ENCODE measurements around the gene PSMB3. TPM values are rescaled to one million over a fixed set of nuclear protein-coding genes. Genes with fewer than 3 reads are reported as not detected.
A peak's percentile ranks its signal among the peaks of the same experiment; 100 is the strongest.

PSMB3 gene
- total RNA-seq, 2 donors from 2014 or later, result 182 to 190 TPM

- H3K4me3 Mint-ChIP-seq, result no peak overlapping the region
- DNase-seq (no peak), ATAC-seq (replicated peaks in 1 of 2) (peak; percentile 22 to 49)
- no peaks in the 10 kb centered on the region for H3K9me3 Mint-ChIP-seq
- no peak overlapping the region for H3K27ac Mint-ChIP-seq
- peaks cover 19% of the 10 kb centered on the region for H3K4me1 Mint-ChIP-seq (ENCODE audit: low read depth)
- peaks cover 0 to 2% of the 10 kb centered on the region in 2 donors for H3K36me3 Mint-ChIP-seq (ENCODE audit: insufficient read depth in 2 of 2)
- H3K27me3 Mint-ChIP-seq (ENCODE audit: low read depth), result peaks cover 24% of the 10 kb centered on the region
Observed at GRCh38 chr17:38742411-38743308, 9.9 kb upstream of the PSMB3 start.

- Mint-ChIP-seq H3K36me3 (ENCODE audit: insufficient read depth in 2 of 2) (peaks cover 2% of the 10 kb centered on the region in 2 donors), H3K4me3 (no peak overlapping the region), H3K27me3 (ENCODE audit: low read depth) (peaks cover 24% of the 10 kb centered on the region), H3K27ac (no peak overlapping the region), H3K9me3 (no peaks in the 10 kb centered on the region), H3K4me1 (ENCODE audit: low read depth) (peaks cover 19% of the 10 kb centered on the region)
- no peak for ATAC-seq (replicated peaks in 1 of 2)
- no peak for DNase-seq
Observed at GRCh38 chr17:38743556-38744171, 8.9 kb upstream of the PSMB3 start.

GRCh38 chr17:38745545-38745944 is 7.0 kb upstream of the PSMB3 start:
- ATAC-seq (replicated peaks in 1 of 2) (no peak), DNase-seq (no peak)
- no peaks in the 10 kb centered on the region for H3K9me3 Mint-ChIP-seq
- H3K27ac Mint-ChIP-seq, result no peak overlapping the region
- H3K4me3 Mint-ChIP-seq, result no peak overlapping the region
- H3K36me3 Mint-ChIP-seq (ENCODE audit: insufficient read depth in 2 of 2), result peaks cover 2% of the 10 kb centered on the region in 2 donors
- H3K27me3 Mint-ChIP-seq (ENCODE audit: low read depth), result peaks cover 36% of the 10 kb centered on the region
- H3K4me1 Mint-ChIP-seq (ENCODE audit: low read depth), result peaks cover 31% of the 10 kb centered on the region

GRCh38 chr17:38746004-38746848 is 6.3 kb upstream of the PSMB3 start:
- Mint-ChIP-seq H3K27me3 (ENCODE audit: low read depth) (peaks cover 43% of the 10 kb centered on the region), H3K4me1 (ENCODE audit: low read depth) (peaks cover 38% of the 10 kb centered on the region), H3K27ac (no peak overlapping the region), H3K4me3 (peak overlapping the region; percentile 57 to 87), H3K36me3 (ENCODE audit: insufficient read depth in 2 of 2) (peaks cover 2% of the 10 kb centered on the region in 2 donors), H3K9me3 (no peaks in the 10 kb centered on the region)
- DNase-seq (no peak), ATAC-seq (replicated peaks in 1 of 2) (no peak)

- peaks cover 45% of the 10 kb centered on the region for H3K4me1 Mint-ChIP-seq (ENCODE audit: low read depth)
- H3K4me3 Mint-ChIP-seq, result peak overlapping the region; percentile 57 to 87
- DNase-seq, result no peak
Observed at GRCh38 chr17:38746849-38747462, 5.6 kb upstream of the PSMB3 start.

GRCh38 chr17:38747463-38748148 is 4.9 kb upstream of the PSMB3 start:
- H3K4me3 Mint-ChIP-seq, result peak overlapping the region; percentile 85 to 87
- H3K36me3 Mint-ChIP-seq (ENCODE audit: insufficient read depth in 2 of 2), result peaks cover 4 to 6% of the 10 kb centered on the region in 2 donors
- H3K27ac Mint-ChIP-seq, result no peak overlapping the region
- DNase-seq (peak in 1 of 2 donors; percentile 31), ATAC-seq (replicated peaks in 1 of 2) (no peak)
- peaks cover 50% of the 10 kb centered on the region for H3K4me1 Mint-ChIP-seq (ENCODE audit: low read depth)
- no peaks in the 10 kb centered on the region for H3K9me3 Mint-ChIP-seq
- H3K27me3 Mint-ChIP-seq (ENCODE audit: low read depth), result peaks cover 46% of the 10 kb centered on the region

More at GRCh38 chr17:38746849-38747462, 5.6 kb upstream of the PSMB3 start:
- H3K27me3 Mint-ChIP-seq (ENCODE audit: low read depth), result peaks cover 46% of the 10 kb centered on the region
- H3K9me3 Mint-ChIP-seq, result no peaks in the 10 kb centered on the region
- no peak for ATAC-seq (replicated peaks in 1 of 2)
- peaks cover 2 to 4% of the 10 kb centered on the region in 2 donors for H3K36me3 Mint-ChIP-seq (ENCODE audit: insufficient read depth in 2 of 2)
- no peak overlapping the region for H3K27ac Mint-ChIP-seq

GRCh38 chr17:38748149-38748891 is 4.2 kb upstream of the PSMB3 start, which contains the start of gene PCGF2:
Gene PCGF2, minus strand, starts transcription at chr17:38748336. Its CDS starts 7,934 bp downstream, at chr17:38740402.
- H3K36me3 Mint-ChIP-seq (ENCODE audit: insufficient read depth in 2 of 2), result peaks cover 7 to 8% of the 10 kb centered on the region in 2 donors
- H3K27me3 Mint-ChIP-seq (ENCODE audit: low read depth), result peaks cover 46% of the 10 kb centered on the region
- H3K4me1 Mint-ChIP-seq (ENCODE audit: low read depth), result peaks cover 48% of the 10 kb centered on the region
- H3K9me3 Mint-ChIP-seq, result no peaks in the 10 kb centered on the region
- peak within 1 kb of the TSS; percentile 88 to 98 for H3K4me3 Mint-ChIP-seq
- ATAC-seq (replicated peaks in 1 of 2) (no peak), DNase-seq (no peak)
- H3K27ac Mint-ChIP-seq, result no peak within 1 kb of the TSS

- Mint-ChIP-seq H3K4me3 (peak overlapping the region; percentile 88 to 98), H3K36me3 (ENCODE audit: insufficient read depth in 2 of 2) (peaks cover 10 to 12% of the 10 kb centered on the region in 2 donors), H3K4me1 (ENCODE audit: low read depth) (peaks cover 54% of the 10 kb centered on the region), H3K27ac (no peak overlapping the region), H3K27me3 (ENCODE audit: low read depth) (peaks cover 46% of the 10 kb centered on the region), H3K9me3 (no peaks in the 10 kb centered on the region)
- ATAC-seq (replicated peaks in 1 of 2) (no peak), DNase-seq (no peak)
Observed at GRCh38 chr17:38748892-38749222, 3.7 kb upstream of the PSMB3 start.

GRCh38 chr17:38749223-38750043 is 3.1 kb upstream of the PSMB3 start:
- H3K4me1 Mint-ChIP-seq (ENCODE audit: low read depth), result peaks cover 59% of the 10 kb centered on the region
- ATAC-seq (replicated peaks in 1 of 2) (no peak), DNase-seq (peak; percentile 25 to 36)
- H3K36me3 Mint-ChIP-seq (ENCODE audit: insufficient read depth in 2 of 2), result peaks cover 10 to 13% of the 10 kb centered on the region in 2 donors
- H3K27ac Mint-ChIP-seq, result no peak overlapping the region
- H3K9me3 Mint-ChIP-seq, result no peaks in the 10 kb centered on the region
- peak overlapping the region; percentile 88 to 98 for H3K4me3 Mint-ChIP-seq
- peaks cover 42% of the 10 kb centered on the region for H3K27me3 Mint-ChIP-seq (ENCODE audit: low read depth)

GRCh38 chr17:38750044-38750311 is 2.6 kb upstream of the PSMB3 start:
- Mint-ChIP-seq H3K9me3 (no peaks in the 10 kb centered on the region), H3K4me1 (ENCODE audit: low read depth) (peaks cover 63% of the 10 kb centered on the region), H3K27ac (no peak overlapping the region), H3K27me3 (ENCODE audit: low read depth) (peaks cover 37% of the 10 kb centered on the region), H3K36me3 (ENCODE audit: insufficient read depth in 2 of 2) (peaks cover 13 to 16% of the 10 kb centered on the region in 2 donors), H3K4me3 (peak overlapping the region; percentile 88 to 98)
- ATAC-seq (replicated peaks in 1 of 2) (no peak), DNase-seq (no peak)

Data from activated T-cell treated with anti-CD3 and anti-CD28 coated beads, Interleukin-2, amount 50 U/mL, for 72 hours (primary cell).